Measurements from ENCODE around the gene MTMR11. TPM values are rescaled to one million over a fixed set of nuclear protein-coding genes. Genes with fewer than 3 reads are reported as not detected.
A peak's percentile ranks its signal among the peaks of the same experiment; 100 is the strongest.

The MTMR11 gene
- total RNA-seq, 1 donor from 2014 or later, result 1.1 TPM

DNA sequence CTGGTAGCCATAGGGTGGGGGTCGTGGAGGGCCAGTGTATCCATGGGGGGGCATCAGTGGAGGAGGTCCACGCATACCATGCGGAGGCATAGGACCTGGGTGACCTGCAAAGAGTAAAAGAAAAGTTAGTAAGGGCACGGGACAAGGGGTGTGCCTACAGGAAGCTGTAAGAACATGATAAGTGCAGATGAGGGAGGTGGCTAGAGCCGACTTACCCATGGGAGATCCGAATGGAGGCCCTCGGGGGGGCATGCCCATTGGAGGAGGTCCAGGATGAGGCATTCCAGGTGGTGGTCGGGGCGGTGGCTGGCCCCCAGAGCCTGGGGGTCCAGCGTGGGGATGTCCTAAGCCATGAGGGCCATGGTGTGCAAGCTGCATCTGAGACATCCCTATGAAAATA, 13.1 kb downstream of the MTMR11 start:
- no peak for DNase-seq (ENCODE audit: low read depth)
- no peak for FAIRE-seq
- H3K27me3 ChIP-seq (ENCODE audit: control insufficient read depth, insufficient read depth, low read length), result no peaks in the 10 kb centered on the region
- H3K4me3 ChIP-seq (ENCODE audit: low read depth, low read length), result no peak overlapping the region
- TF ChIP-seq, protein P1, sequence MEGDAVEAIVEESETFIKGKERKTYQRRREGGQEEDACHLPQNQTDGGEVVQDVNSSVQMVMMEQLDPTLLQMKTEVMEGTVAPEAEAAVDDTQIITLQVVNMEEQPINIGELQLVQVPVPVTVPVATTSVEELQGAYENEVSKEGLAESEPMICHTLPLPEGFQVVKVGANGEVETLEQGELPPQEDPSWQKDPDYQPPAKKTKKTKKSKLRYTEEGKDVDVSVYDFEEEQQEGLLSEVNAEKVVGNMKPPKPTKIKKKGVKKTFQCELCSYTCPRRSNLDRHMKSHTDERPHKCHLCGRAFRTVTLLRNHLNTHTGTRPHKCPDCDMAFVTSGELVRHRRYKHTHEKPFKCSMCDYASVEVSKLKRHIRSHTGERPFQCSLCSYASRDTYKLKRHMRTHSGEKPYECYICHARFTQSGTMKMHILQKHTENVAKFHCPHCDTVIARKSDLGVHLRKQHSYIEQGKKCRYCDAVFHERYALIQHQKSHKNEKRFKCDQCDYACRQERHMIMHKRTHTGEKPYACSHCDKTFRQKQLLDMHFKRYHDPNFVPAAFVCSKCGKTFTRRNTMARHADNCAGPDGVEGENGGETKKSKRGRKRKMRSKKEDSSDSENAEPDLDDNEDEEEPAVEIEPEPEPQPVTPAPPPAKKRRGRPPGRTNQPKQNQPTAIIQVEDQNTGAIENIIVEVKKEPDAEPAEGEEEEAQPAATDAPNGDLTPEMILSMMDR (IDR thresholded peaks at IDR 0.05; ENCODE audit: insufficient read depth, low read length, severe bottlenecking), result no peak
- H3K36me3 ChIP-seq (ENCODE audit: control insufficient read depth, insufficient read depth, low read length), result peaks cover 17% of the 10 kb centered on the region

DNA sequence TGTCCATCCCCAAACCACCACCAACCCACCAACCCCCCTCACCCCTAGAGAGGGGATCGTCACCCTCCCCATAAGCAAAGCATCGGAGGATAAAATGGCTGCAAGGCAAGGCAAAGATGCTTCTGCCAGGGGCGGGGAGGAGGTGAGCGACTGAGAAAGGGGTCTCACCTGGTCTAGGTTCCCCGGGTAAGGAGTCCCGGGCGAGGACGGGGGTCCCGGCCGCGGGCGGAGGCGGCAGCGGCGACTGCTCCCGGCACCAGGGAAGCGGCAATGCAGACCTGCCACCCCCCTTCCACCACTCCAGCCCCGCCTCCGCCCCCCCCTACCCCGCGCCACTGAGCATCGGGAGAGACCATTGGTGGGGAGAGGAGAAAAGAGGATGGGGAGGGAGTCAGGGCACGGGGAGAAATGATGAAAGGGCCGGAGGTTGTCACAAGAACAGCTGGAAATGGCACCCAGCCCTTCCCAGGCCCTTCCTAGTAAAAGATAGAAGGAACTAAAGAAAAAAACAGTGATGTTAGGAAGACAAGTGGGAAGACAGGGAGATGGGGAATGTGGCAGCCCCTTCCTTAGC, 19.0 kb downstream of the MTMR11 start, which contains the start of gene SV2A:
SV2A (minus strand) TSS at position 274 of the 574 bp plus-strand sequence. CDS start 4,004 bp downstream, outside the sequence.
- H3K27me3 ChIP-seq (ENCODE audit: control insufficient read depth, insufficient read depth, low read length), result peaks cover 4% of the 10 kb centered on the region
- FAIRE-seq (no peak), DNase-seq (ENCODE audit: low read depth) (no peak)
- TF ChIP-seq, protein P1 (IDR thresholded peaks at IDR 0.05; ENCODE audit: insufficient read depth, low read length, severe bottlenecking), result no peak
- peak within 1 kb of the TSS; percentile 10 for H3K4me3 ChIP-seq (ENCODE audit: low read depth, low read length)
- no peaks in the 10 kb centered on the region for H3K36me3 ChIP-seq (ENCODE audit: control insufficient read depth, insufficient read depth, low read length)

- no peak overlapping the region for H3K4me3 ChIP-seq (ENCODE audit: low read depth, low read length)
- no peak for DNase-seq (ENCODE audit: low read depth)
- FAIRE-seq, result no peak
- no peaks in the 10 kb centered on the region for H3K36me3 ChIP-seq (ENCODE audit: control insufficient read depth, insufficient read depth, low read length)
- TF ChIP-seq, protein P1 (IDR thresholded peaks at IDR 0.05; ENCODE audit: insufficient read depth, low read length, severe bottlenecking), result no peak
- H3K27me3 ChIP-seq (ENCODE audit: control insufficient read depth, insufficient read depth, low read length), result peaks cover 4% of the 10 kb centered on the region
Observed at GRCh38 chr1:149916898-149917252, 19.8 kb downstream of the MTMR11 start.

DNA sequence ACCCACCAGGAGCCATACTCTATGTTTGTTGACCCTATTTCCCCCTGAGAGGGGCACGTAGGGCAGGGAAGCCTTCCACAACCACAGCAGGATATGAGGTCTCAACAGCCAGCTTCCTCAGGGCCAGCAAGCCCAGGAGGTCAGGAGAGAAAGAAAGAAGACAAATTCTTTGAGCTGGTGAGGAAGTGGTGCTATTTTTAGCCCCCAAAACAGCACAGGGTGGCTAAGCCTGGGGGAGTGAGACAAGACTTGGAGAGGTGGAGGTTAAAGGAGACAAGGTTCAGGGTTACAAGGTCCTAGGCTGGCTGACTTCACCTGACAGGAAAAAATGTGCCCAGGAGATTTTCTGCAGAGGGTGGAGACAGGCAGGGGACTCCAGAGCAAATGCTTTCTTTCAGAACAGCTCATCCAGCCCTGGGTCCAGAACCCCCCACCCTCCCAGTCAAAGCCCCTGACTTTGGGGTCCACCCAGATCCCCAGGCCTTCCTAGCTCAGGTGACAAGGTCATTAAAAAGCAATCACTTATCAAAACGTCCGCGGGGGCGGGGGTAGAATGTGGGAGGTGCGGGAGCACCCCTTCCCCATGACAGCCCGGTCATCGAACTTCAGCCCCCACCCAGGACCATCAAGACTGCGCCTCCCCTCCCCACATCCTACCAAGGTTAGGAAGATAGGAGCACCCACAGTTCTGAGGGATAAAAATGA, 20.3 kb downstream of the MTMR11 start:
- DNase-seq (ENCODE audit: low read depth), result no peak
- Histone ChIP-seq H3K27me3 (ENCODE audit: control insufficient read depth, insufficient read depth, low read length) (peaks cover 4% of the 10 kb centered on the region), H3K4me3 (ENCODE audit: low read depth, low read length) (no peak overlapping the region), H3K36me3 (ENCODE audit: control insufficient read depth, insufficient read depth, low read length) (no peaks in the 10 kb centered on the region)
- TF ChIP-seq, protein P1 (IDR thresholded peaks at IDR 0.05; ENCODE audit: insufficient read depth, low read length, severe bottlenecking), result no peak
- no peak for FAIRE-seq

DNA sequence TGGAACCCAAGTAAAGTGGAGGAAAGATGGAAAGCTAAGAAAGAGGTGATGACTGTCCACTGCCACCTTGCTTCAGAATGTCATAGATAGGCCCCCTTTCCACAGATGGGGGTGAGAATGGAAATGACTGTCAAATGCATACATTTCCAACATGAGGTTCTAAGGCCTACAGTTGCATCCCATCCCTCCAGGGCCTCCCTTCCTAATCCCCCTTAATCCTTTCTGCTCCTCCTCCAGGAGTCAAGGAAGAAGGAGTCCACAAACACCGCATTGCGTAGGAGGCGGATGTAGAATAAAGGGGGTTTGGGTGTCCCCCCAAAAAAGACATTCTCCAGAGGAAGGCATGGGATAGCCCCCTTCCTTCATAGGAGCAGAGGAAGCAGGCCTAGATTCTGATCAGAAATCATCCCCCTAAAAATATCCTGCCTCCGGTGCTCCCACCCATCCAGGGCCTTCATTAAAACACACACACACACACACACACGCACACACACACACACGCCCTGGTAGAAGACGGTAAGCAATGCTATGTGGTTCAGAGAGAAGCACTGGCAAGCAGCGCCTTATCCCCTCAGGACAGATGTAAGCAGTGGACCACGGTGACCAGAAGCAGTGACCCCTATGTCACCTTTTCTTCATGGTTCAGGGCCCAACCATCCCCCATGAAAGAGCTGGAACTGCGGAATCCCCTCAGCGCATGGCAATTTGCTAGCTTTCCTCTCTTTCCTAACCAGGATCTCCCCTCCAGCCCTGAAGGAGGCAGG, 21.1 kb downstream of the MTMR11 start:
- Histone ChIP-seq H3K27me3 (ENCODE audit: control insufficient read depth, insufficient read depth, low read length) (peaks cover 4% of the 10 kb centered on the region), H3K4me3 (ENCODE audit: low read depth, low read length) (no peak overlapping the region), H3K36me3 (ENCODE audit: control insufficient read depth, insufficient read depth, low read length) (no peaks in the 10 kb centered on the region)
- FAIRE-seq, result no peak
- DNase-seq (ENCODE audit: low read depth), result no peak
- TF ChIP-seq, protein P1 (IDR thresholded peaks at IDR 0.05; ENCODE audit: insufficient read depth, low read length, severe bottlenecking), result no peak

Measured in bronchial epithelial cell (primary cell).